ENCODE measurements around the gene ADRA2B. TPM values are rescaled to one million over a fixed set of nuclear protein-coding genes. Genes with fewer than 3 reads are reported as not detected.
"Not testable (repeated sequence)": the region's sequence is repeated elsewhere in the genome, so short reads cannot be mapped to it uniquely, and the experiment has no call there.

The ADRA2B gene
- total and polyA plus RNA-seq, 12 donors, result 0.95 to 12.9 (median 3.3) TPM

DNA sequence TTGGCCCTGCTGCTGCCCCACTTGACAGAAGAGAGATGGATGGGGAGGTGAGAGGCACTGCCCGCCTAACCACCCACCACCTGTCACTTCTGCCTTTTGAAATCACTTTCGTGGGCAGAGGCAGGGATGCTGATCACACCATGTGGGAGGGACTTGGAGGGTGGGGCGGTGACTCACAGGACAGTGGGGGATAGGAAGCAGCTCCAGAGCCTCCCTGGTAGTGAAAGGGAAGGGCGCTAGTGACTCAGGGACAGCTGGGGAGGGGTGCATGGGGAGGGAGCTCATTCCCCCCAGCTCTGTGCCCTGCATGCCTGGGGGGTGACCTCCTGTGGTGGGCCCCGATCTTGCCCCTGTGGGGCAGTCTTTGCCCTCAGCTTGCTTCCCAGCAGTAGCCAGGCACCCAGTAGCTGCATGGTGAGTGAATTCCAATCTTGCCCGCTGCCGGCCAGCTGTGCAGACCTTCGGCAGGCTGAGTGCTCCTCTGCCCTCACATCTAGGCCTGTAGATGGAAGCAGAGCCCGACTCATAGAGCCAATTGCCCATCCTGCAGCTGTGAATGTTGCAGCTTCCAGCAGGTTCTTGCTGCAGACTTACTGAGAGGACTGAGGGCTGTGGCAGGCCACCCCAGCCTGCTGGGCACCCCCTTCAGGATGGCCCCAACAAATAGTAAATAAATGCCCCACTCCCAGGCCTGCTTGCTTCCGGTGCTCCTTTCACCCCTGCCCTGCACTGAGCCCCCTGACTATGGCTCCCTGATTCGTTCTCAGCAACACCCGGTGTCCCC lies 53.1 kb downstream of the ADRA2B start:
- H3K4me3 ChIP-seq; H3K27me3 ChIP-seq; H3K9me3 ChIP-seq (replicated peaks in 1 of 3); H3K36me3 ChIP-seq (replicated peaks in 1 of 2); H3K4me1 ChIP-seq (replicated peaks in 1 of 2); H3K27ac ChIP-seq: not testable (repeated sequence)
- DNase-seq, result peak; percentile 31 to 83 (median 44)
- TF ChIP-seq, protein P1, sequence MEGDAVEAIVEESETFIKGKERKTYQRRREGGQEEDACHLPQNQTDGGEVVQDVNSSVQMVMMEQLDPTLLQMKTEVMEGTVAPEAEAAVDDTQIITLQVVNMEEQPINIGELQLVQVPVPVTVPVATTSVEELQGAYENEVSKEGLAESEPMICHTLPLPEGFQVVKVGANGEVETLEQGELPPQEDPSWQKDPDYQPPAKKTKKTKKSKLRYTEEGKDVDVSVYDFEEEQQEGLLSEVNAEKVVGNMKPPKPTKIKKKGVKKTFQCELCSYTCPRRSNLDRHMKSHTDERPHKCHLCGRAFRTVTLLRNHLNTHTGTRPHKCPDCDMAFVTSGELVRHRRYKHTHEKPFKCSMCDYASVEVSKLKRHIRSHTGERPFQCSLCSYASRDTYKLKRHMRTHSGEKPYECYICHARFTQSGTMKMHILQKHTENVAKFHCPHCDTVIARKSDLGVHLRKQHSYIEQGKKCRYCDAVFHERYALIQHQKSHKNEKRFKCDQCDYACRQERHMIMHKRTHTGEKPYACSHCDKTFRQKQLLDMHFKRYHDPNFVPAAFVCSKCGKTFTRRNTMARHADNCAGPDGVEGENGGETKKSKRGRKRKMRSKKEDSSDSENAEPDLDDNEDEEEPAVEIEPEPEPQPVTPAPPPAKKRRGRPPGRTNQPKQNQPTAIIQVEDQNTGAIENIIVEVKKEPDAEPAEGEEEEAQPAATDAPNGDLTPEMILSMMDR (IDR thresholded peaks at IDR 0.05), result peak in 5 of 6 experiments; percentile 25 to 54 (median 34)
- intact Hi-C loops (cut with DNase I), result loop anchor here in 1 of 2 donors (10.0 kb wide), 1 partner anchor 1621 kb away; no protein-coding TSS in a partner anchor
- WGBS, 4 donors, result 50 to 60% (median 55%) methylated on average over 3 to 11 of the region's 12 CpGs

Other genes with a start within 250 kb of the ADRA2B start
- gene ANKRD36C, start 124.7 kb downstream of the ADRA2B start, total RNA-seq, result 10 to 100 TPM in 6 of 9 donors, 1 to 10 TPM in 3; 3.9 to 55.7 (median 10.9) TPM
- gene ANKRD36C, start 124.7 kb downstream of the ADRA2B start, polyA plus RNA-seq, result 1 to 10 TPM; 1.2 to 7.4 (median 2.8) TPM
- gene GPAT2, start 81.7 kb downstream of the ADRA2B start, total RNA-seq, result 1 to 10 TPM in 6 of 9 donors, under 1 TPM in 3; 0.30 to 2.3 (median 1.4) TPM
- 1 to 10 TPM in 2 of 3 donors, under 1 TPM in 1; 0.90 to 3.3 (median 1.2) TPM for gene GPAT2, start 81.7 kb downstream of the ADRA2B start, polyA plus RNA-seq
- not detected for gene ASTL, start 21.9 kb upstream of the ADRA2B start, total RNA-seq
- gene ASTL, start 21.9 kb upstream of the ADRA2B start, polyA plus RNA-seq, result not detected
- gene DUSP2, start 28.9 kb upstream of the ADRA2B start, total RNA-seq, result 1 to 10 TPM in 7 of 9 donors, under 1 TPM in 2; 0.72 to 4.7 (median 2.0) TPM
- gene DUSP2, start 28.9 kb upstream of the ADRA2B start, polyA plus RNA-seq, result 1 to 10 TPM in 2 of 3 donors, under 1 TPM in 1; 0.48 to 2.4 (median 1.9) TPM
- gene STARD7, start 92.3 kb upstream of the ADRA2B start, total RNA-seq, result 100 to 1,000 TPM; 135 to 209 (median 166) TPM
- gene STARD7, start 92.3 kb upstream of the ADRA2B start, polyA plus RNA-seq, result 100 to 1,000 TPM in 1 of 3 donors, 10 to 100 TPM in 2; 37.8 to 129 (median 45.9) TPM
- gene TMEM127, start 149.4 kb upstream of the ADRA2B start, total RNA-seq, result 10 to 100 TPM; 24.3 to 89.2 (median 66.7) TPM
- 10 to 100 TPM; 14.9 to 48.2 (median 14.9) TPM for gene TMEM127, start 149.4 kb upstream of the ADRA2B start, polyA plus RNA-seq
- gene CIAO1, start 149.7 kb upstream of the ADRA2B start, total RNA-seq, result 100 to 1,000 TPM in 7 of 9 donors, 10 to 100 TPM in 2; 92.5 to 237 (median 135) TPM
- gene CIAO1, start 149.7 kb upstream of the ADRA2B start, polyA plus RNA-seq, result 100 to 1,000 TPM in 1 of 3 donors, 10 to 100 TPM in 2; 52.5 to 137 (median 59.5) TPM
- gene SNRNP200, start 189.0 kb upstream of the ADRA2B start, total RNA-seq, result 100 to 1,000 TPM in 2 of 9 donors, 10 to 100 TPM in 7; 50.4 to 114 (median 95.4) TPM
- 100 to 1,000 TPM in 2 of 3 donors, 10 to 100 TPM in 1; 80.9 to 117 (median 103) TPM for gene SNRNP200, start 189.0 kb upstream of the ADRA2B start, polyA plus RNA-seq
- 1 to 10 TPM in 5 of 9 donors, under 1 TPM in 3, not detected in 1; 0.32 to 3.8 (median 1.0) TPM for gene ITPRIPL1, start 208.7 kb upstream of the ADRA2B start, total RNA-seq
- under 1 TPM; 0.33 to 0.40 (median 0.40) TPM for gene ITPRIPL1, start 208.7 kb upstream of the ADRA2B start, polyA plus RNA-seq
- 1 to 10 TPM in 7 of 9 donors, under 1 TPM in 2; 0.60 to 8.4 (median 1.4) TPM for gene NCAPH, start 219.2 kb upstream of the ADRA2B start, total RNA-seq
- gene NCAPH, start 219.2 kb upstream of the ADRA2B start, polyA plus RNA-seq, result 1 to 10 TPM in 1 of 3 donors, under 1 TPM in 2; 0.40 to 1.5 (median 0.51) TPM